Measurements from ENCODE around the gene TEKTIP1.

TEKTIP1 gene

GRCh38 chr19:3538965-3539755 lies at the start of gene TEKTIP1:
Gene TEKTIP1, plus strand, starts transcription at chr19:3539174. Its CDS starts 4 bp downstream, at chr19:3539178.
- DNase-seq (ENCODE audit: low spot score), result peak; percentile 50

GRCh38 chr19:3491396-3492119 lies 47.4 kb upstream of the TEKTIP1 start:
- no peak for DNase-seq (ENCODE audit: low spot score)

GRCh38 chr19:3492131-3492839 lies 46.7 kb upstream of the TEKTIP1 start:
- no peak for DNase-seq (ENCODE audit: low spot score)

GRCh38 chr19:3492919-3493318 lies 46.1 kb upstream of the TEKTIP1 start:
- DNase-seq (ENCODE audit: low spot score), result no peak

GRCh38 chr19:3493651-3494050 lies 45.3 kb upstream of the TEKTIP1 start:
- no peak for DNase-seq (ENCODE audit: low spot score)

GRCh38 chr19:3494051-3494450 lies 44.9 kb upstream of the TEKTIP1 start:
- peak; percentile 70 for DNase-seq (ENCODE audit: low spot score)

GRCh38 chr19:3494559-3494958 lies 44.4 kb upstream of the TEKTIP1 start:
- no peak for DNase-seq (ENCODE audit: low spot score)

- DNase-seq (ENCODE audit: low spot score), result no peak
Measured at GRCh38 chr19:3496392-3497273, 42.3 kb upstream of the TEKTIP1 start.

- no peak for DNase-seq (ENCODE audit: low spot score)
Measured at GRCh38 chr19:3497757-3498520, 41.0 kb upstream of the TEKTIP1 start.

- DNase-seq (ENCODE audit: low spot score), result no peak
Measured at GRCh38 chr19:3499738-3500428, 39.1 kb upstream of the TEKTIP1 start.

- DNase-seq (ENCODE audit: low spot score), result peak; percentile 98
Measured at GRCh38 chr19:3500429-3501101, 38.4 kb upstream of the TEKTIP1 start, which contains the start of gene DOHH. Gene DOHH, minus strand, starts transcription at chr19:3500674. Its CDS starts 3,860 bp downstream, at chr19:3496814.

GRCh38 chr19:3501780-3502179 lies 37.2 kb upstream of the TEKTIP1 start:
- no peak for DNase-seq (ENCODE audit: low spot score)

- DNase-seq (ENCODE audit: low spot score), result no peak
Measured at GRCh38 chr19:3503036-3503572, 35.9 kb upstream of the TEKTIP1 start.

GRCh38 chr19:3504735-3505134 lies 34.2 kb upstream of the TEKTIP1 start:
- DNase-seq (ENCODE audit: low spot score), result no peak

GRCh38 chr19:3505598-3506383 lies 33.2 kb upstream of the TEKTIP1 start, which contains the start of gene FZR1:
Gene FZR1, plus strand, starts transcription at chr19:3506311. Its CDS starts 16,679 bp downstream, at chr19:3522990.
- peak; percentile 100 for DNase-seq (ENCODE audit: low spot score)

GRCh38 chr19:3506384-3507340 lies 32.3 kb upstream of the TEKTIP1 start:
- DNase-seq (ENCODE audit: low spot score), result peak; percentile 53

Data from AG20443 (cell line).